GM21390 (cell line): Measurements from ENCODE around the gene DPT.
"Not testable (repeated sequence)": the region's sequence is repeated elsewhere in the genome, so short reads cannot be mapped to it uniquely, and the experiment has no call there.

ENCODE experiments used
- ATAC-seq: cut with Tn5 transposase; IDR thresholded peaks from one replicate; pipeline ENCODE4 v1.9.1; 2021; ENCODE audit not compliant: unreplicated experiment

The DPT gene

DNA sequence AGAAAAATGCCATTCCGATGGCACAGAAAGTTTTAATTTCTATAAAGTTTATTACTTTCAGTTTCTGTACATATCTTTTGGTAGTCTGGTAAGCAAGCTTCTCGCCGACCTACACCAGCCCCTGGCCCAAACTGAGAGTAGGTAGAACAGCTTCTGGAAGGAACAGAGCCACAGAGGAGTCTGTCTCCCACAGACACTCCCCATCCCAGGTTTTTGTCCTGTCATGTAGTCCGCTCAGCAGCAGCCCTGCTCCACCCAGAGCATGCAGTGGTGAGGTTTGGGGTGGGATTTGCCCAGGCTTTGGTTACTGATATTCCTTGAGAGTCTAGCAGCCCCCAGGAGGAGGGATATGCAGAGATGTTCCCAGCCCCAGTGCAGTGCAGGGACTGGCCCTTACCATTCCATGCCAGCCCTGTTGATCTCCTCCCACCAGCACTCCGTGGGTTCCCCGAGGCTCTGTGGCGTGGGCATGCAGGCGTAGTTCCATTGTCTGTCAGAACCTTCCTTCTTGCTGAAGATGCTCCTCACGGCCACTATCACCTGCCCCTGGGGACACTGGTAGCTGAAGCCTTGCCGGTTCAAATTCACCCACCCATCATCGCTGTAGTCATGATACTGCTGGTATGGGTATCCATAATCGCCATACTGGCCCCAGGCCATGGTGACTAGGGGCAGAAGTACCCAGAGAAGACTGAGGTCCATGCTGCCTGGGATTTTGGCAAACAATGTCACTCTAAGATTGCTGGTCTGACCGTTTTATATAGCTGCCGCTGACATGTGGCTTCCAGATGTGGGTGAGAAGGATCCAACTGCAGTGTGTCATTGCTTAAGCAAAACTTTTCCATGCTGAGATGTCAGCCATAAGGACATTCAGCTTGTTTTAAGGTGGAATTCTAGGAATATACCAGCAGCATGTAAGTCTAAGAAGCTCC is at the start of gene DPT:
Gene DPT, minus strand, starts transcription at position 734 of the 932 bp plus-strand sequence. Its CDS starts 32 bp downstream, at position 702.
- ATAC-seq = no peak

DNA sequence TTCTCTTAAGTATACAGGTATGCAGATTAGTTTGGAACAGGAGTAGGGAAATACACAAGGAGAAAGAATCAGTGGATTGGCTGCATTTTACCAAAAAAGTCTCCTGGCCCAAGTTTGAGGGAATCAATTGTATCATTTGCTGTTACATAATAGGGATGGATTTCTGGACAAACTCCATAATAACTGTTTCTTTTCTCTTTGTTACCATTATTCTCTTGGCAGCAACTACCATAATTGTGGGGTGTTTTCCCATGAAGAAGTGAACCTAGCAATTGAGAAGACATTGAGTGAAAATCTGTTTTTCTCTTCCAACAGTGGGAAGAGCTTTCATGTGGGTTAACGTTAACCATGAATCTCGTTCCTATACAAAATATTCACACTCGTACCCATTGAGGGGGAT is 46.4 kb upstream of the DPT start:
- no peak for ATAC-seq

DNA sequence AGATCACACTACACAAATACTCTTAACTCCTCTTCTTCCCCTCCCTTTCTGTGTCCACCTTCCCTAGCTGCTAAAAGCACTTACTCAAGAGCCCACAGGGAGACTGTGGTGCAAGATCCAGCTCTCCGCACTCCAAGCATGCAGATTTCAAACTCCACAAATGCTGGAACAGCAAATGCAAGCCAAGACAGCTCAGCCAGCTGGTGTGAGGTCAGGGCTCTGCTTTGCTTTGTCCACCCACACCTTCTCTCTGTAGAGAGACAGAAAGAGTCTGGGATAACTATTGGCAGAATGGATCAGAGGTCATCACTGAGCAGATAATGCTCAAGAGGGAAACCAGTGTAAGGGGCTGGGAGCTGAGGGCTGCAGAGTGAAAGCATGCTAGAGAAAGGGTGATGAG is 45.2 kb upstream of the DPT start:
- ATAC-seq = no peak

DNA sequence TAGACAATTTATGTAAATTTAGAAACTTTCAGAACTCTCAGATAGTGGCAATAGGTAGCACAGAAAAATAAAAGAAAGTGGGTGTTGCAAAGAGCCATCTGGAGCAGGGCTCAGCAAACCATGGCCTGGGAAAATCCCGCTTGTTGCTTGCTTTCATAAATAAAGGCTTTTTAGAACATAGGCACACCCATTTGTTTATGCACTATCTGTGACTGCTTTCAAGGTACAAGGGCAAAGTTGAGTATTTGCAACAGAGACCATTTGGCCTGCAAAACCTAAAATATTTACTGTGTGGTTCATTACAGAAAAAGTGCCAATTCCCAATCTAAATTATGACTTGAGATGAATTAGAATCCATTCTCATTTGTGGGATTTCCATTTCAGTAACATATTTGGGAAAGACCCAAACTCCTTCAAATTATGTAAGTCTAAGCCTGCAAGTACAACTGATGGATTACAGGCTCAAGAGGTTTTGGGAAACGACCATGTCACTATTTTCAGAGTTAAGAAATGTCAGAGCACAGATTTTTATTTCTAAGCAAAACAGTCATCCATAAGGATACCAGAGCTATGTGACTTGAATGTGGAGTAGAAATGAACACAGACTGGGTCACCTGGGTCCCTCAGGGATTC is 43.5 kb upstream of the DPT start:
- no peak for ATAC-seq

DNA sequence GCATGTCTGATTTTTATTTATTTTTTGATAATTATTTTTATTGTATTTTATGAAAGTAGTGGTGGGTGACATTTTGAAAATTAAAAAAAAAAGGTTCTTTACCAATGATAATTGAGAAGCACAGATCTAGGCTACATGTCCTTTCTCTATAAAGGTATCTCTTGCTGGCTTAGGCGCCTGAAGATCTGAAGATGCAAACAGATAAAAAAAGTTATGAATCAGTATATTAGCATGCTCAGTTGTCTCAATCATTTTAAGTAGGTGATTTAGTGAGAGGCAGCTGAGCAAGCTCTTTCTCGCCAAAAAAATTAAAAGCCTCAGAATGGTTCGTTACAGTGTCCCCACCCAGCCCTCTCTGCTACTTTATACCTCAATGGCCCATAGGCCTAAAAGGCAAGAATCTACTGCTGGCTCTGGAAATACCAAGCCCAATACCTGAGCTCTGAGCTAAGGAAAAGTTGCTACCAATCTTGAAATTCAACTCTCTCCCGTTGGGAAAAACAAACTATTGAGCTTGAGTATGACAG is 42.2 kb upstream of the DPT start:
- no peak for ATAC-seq

DNA sequence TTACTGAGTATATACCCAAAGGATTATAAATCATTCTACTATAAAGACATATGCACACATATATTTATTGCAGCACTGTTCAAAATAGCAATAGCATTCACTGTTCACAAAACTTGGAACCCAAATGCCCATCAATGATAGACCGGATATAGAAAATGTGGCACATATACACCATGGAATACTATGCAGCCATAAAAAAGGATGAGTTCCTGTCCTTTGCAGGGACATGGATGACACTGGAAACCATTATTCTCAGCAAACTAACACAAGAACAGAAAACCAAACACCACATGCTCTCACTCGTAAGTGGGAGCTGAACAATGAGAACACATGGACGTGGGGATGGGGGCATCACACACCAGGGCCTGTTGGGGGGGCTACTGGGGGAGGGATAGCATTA is 40.9 kb upstream of the DPT start:
- ATAC-seq = not testable (repeated sequence)

DNA sequence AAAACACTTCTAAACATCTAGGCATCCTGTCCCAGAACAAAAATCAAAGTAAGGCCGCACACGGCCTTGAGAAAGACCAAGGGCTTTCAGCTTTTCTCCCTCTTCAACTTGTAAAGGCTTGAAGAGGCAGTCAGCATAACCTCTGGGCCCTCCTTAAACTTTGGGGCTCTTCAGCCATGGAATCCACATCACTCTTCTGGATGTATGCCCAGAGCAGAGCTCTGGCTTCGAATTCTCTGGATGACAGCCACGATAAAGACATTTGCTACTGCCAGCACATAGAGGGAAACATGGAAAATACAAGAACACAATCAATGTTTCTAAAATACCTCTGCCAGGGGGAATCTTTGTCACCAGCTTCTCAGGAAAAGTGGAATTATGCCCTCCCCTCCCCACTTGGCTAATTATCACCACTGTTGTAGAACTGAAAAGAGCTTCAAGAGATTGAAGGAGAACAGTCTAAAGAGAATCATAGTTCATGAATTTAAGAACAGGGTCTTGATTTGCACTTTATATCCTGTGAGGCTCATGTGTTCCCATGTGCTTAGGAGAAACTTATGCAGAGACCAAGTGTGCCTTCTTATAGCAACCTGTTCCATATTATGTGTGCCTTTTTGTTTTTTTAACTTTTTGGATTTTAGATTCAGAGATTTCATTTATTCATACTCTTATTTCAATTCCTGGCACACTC is 39.0 kb upstream of the DPT start:
- no peak for ATAC-seq

DNA sequence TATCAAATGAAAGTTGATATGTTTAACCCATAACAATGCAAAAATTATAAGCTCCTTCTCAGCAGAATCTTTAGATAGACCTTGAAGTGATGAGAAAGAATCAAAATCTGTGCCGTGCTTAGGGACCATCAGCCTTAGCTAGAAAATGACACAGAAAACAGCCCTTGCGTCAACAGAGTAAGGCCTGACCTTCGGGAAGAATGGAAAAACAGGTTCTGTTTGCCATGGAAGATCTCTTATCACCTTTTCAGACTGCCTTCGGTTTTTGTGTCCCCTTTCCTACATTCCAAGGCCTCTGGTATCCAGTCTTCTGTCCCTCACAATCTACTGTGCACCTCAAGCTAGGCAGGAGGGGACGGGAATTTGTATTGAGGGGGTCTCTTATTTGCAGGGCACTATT is 37.6 kb upstream of the DPT start:
- ATAC-seq = no peak

DNA sequence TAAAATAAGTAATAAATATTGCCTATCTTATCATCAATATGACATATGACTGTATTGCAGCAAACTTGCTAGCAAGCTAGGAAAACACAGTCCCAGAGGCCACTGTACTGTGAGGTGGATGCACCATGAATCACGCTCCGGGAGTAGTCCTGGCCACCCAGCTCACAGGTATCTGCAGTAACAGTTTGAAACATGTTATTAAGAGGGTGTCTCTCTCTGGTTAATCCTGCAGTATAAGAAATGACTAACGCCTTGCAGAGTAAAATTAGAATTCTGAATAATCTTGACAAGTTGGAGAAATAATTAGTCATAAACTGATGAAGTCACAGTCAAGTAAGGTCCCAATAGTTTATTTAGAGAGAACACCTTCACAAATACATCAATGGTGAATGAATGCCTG is 34.0 kb upstream of the DPT start:
- ATAC-seq = no peak

DNA sequence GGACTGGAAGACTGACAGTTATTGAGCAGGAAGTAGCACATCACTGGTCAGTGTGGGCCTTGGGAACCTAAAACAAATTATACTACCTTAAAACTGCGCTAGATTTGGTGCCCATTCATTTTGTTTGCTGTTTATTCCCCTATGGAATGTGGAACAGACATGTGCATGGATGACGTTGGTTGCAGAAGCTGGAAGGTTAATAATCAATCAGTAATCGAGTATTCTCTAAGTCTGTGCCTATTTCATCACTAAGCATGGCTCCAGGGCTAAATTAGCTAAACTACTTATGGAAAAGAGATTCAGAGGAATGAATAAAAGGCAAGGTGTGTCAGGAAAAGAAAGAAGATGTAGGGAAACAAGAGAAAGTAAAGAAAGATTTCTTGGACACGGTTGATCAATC is 33.5 kb upstream of the DPT start:
- ATAC-seq = no peak

DNA sequence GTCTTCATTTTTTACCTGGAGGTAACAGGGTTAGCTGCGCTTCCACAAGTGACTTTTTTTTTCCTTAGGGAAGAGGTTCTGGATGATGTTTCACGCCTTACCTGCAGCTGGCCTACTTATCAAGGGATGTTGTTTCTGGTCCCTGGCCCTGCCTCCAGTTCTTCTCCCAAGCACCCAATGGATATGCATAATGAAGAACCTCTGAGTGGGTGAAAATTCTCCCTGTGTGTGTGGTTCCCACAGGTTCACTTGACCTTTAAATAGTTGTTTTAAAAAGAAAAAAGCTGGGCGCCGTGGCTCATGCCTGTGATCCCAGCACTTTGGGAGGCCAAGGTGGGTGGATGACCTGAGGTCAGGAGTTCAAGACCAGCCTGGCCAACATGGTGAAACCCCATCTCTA is 31.8 kb upstream of the DPT start:
- ATAC-seq = no peak

DNA sequence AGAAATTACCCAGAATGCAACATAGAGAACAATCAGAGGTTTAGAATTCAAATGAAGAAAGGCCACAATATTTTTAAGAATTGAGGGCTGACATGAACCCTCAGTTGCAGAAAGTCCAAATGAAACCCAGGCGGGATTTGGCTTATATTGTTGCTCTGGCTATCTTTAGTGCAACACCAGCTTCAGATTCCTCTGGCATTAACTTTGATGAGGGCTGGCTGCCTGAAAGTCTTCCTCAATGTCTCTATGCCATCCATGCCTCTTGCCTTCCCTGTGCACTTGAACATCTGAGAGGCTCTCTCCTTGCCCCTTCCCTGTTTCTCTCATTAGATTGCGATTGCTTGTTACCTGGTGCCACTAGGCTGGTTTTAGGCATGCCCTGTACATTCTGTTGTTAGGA is 31.2 kb upstream of the DPT start:
- no peak for ATAC-seq

DNA sequence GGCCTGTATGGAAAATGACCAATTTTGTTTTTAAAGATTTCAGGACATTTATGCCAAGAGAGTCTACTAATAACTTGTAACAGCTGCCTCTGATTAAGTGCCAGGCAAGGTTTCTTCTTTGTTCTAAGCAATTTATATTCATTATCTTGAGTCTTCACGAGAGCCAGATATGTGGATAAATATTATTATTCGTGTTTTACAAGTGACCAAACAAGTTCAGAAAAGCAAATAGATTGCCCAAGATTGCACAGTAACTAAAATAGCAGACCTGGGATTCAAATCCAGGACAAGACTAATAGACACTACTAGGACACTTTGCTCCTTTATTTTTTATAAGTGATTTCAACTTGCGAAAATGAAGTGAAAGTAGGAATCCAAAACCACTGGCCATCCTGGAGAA is 30.1 kb upstream of the DPT start:
- ATAC-seq = no peak

DNA sequence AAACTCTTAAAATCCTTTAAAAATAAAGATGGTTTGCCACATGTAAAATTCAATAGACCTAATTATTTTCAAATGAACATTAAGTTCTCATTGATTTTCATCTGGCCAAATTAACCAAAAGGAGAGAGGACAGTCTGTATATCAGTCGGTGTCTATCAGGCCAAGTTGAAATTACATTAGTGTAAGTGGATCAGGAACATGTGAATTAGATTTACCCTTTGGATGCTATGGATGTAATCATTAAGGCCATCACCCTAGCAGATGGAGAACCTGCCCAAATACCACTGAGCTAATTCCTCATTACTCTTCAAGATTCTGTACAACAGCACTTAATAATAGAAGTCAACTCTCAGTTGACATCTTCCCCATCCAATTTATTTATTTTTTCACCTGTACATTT is 29.5 kb upstream of the DPT start:
- no peak for ATAC-seq

DNA sequence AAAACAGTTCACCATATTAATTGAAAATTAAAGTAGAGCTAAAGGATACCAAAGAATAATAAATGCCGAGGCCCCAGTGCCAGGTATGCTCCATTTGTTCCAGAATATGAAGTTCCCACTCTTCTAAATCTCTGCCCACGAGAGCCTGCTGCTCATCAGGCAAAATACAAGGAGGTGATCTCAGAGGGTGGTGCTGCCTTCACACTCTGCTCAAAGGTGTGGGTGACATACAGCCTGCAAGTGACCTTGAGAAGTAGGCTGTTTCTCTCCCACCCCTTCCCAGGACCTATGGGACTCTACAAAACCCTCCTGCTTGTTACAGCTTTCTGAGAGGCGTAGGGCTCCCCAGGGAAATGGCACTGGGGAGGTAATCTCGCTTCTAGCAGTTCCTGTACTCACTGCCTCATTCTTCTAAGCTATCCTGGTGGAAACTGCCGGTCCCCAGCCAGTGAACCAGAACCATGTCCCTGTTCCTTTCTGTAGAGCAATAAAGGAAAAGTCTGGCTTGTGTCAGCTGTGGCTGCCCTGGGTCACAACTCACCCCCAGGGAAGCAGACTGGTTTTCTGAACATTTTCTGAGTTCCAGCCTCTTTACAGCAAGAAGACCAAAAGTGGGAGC is 26.9 kb upstream of the DPT start:
- no peak for ATAC-seq

DNA sequence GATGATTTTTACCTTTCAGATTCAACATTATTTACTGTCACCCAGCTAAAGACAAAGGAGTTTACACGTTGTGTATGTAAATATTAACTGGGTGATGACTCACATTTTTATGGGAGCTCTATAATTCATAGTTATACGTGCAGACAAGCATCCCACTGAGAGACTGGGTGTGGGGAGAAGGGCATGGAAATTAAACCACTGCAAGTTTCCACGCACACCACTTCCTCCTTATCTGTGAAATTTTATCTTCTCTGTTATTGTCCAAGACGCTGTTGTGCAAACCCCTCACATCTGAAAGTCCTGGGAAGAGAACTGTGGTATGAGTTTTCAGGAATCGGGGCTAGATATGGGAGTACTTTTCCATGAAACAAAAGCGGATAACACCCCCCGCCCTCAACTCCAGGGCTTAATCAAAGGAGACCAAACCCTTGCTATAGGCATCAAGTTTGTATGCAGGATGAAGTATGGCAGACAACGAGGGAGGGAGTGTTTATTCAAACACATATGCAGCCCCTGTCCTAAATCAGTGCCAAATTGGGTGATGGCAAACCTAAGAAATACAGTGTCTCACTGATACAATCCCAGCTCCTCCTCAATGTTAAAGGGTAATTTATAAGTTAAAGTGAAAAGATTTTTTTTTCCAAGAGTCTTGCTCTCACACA is 23.3 kb upstream of the DPT start:
- ATAC-seq = no peak

DNA sequence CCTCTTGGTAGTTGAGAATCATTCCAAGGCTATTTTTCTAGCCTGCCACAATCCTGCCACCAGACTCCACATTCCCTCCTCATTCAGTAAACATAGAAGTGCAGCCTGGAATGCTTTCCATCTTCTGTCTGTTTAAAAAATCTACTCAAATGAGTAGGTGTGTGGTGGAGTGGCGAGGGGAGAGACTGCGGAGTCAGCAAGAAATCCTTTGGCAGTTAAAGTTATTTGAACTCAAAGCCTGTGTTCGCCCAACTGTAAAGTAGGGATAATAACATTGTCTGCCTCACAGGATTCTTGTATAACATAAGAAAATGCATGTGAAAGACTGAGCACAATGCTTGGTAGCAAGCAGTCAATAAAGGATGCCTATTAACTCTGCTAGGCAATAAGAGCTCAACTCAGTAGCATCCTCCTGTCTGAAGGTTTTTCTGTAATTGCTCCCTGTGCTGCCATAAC is 22.2 kb upstream of the DPT start:
- no peak for ATAC-seq

DNA sequence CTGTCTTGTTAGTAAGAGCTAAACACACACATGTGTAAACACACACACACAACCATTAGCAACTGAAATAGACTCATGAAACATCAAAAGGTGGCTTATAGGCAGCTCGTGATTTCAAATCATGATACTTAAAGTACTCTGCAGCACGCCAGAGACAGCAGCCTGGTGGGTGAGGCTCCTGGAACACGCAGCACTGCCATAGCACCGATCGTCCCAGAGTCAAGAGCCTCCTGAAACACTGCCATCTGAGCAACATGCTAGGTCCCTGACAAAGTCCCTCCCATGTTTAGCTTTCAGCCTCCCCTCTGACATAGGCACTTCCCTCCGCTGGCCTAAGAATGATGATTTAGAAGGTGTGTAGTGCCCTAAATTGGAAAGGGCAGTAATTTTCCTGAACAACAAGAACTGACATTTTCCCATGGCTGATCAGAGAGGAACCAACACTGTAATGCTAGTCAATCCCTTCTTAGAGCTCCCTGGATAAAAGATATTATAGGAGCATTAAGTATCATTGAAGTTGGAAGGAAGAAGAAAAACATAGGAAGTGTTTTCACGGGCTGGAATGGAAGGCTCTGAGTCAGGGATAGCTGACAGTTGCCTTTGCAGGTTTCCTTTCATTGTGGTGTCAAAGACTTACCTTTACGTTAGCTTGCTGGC is 14.1 kb upstream of the DPT start:
- ATAC-seq = no peak

DNA sequence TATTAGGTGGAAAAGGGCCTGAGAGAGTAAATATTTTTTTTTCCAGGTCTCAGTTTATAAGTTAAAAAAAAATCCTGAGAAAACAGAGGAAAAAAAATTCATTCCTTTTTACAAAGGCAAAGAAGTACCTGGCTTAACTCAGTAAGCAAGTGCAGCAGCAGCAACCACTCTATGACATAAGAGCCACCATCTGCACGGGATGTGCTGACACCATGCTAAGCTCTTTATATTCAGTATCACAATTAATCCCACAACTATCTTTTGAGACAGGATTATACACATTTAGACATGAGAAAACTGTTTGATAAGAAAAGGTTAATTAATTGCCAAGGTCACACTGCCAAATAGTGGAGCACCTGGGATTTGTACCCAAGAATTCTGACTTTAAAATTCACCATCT is 13.4 kb upstream of the DPT start:
- ATAC-seq = no peak

DNA sequence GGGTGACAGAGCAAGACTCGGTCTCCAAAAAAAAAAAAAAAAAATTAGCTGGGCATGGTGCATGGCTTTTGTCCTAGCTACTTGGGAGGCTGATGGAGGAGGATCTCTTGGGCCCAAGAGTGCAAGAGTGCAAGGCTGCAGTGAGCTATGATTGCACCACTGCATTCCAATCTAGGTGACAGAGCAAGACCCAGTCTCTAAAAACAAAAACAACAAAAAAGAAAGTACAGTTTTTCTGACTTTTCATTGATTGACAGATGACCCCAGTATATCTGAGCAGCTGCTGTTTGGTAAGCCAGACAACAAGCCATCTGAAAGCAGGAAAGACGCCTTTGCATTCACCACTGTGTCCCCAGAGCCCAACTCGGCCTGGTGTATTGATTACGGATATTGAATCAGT is 10.9 kb upstream of the DPT start:
- ATAC-seq = no peak
